K562 (cell line): ENCODE data around the gene TEX54. TPM values are rescaled to one million over a fixed set of nuclear protein-coding genes. Genes with fewer than 3 reads are reported as not detected.

ENCODE experiments used
- ESRRA ChIP-seq: fragments of 450-650 bp; IDR thresholded peaks from 2 replicates; pipeline ENCODE4 v1.6.1; 2014; ENCODE audit warnings: low read depth, mild to moderate bottlenecking, moderate library complexity, borderline replicate concordance
- FOXK2 ChIP-seq, 2 experiments: fragments of 450-650 bp; IDR thresholded peaks in 1 of 2; conservative IDR thresholded peaks in 1 of 2; 2 replicates each; pipeline ENCODE4 v1.6.1; 2016; ENCODE audit warnings: low read depth in 2 of 2, mild to moderate bottlenecking in 1 of 2
- ILF3 ChIP-seq: fragments of 450-650 bp; IDR thresholded peaks from 2 replicates; pipeline ENCODE4 v1.6.1; 2018; ENCODE audit warnings: antibody characterized with exemption, mild to moderate bottlenecking, moderate library complexity, borderline replicate concordance
- MBD1 ChIP-seq: fragments of 250-450 bp; sonication (Bioruptor Pico); IDR thresholded peaks from 2 replicates; pipeline ENCODE4 v1.8.0; 2022; ENCODE audit warnings: inconsistent platforms
- NRF1 ChIP-seq, 2 experiments: fragments of 450-650 bp; IDR thresholded peaks in 1 of 2; conservative IDR thresholded peaks in 1 of 2; 2 replicates each; pipeline ENCODE4 v1.6.1; 2014; ENCODE audit warnings: mild to moderate bottlenecking in 2 of 2
- RHOXF2B ChIP-seq: fragments of 250-450 bp; sonication (Bioruptor Pico); conservative IDR thresholded peaks from 2 replicates; pipeline ENCODE4 v1.5.1; 2021
- RNF2 ChIP-seq: sonication (generic); IDR thresholded peaks from 2 replicates; pipeline ENCODE4 v1.6.1; 2016
- SMARCA4 ChIP-seq: fragments of 450-650 bp; IDR thresholded peaks from 2 replicates; pipeline ENCODE4 v1.6.1; 2016
- TCFL5 ChIP-seq: fragments of 250-450 bp; sonication (Bioruptor Pico); conservative IDR thresholded peaks from 2 replicates; pipeline ENCODE4 v1.6.1; 2021; ENCODE audit warnings: mild to moderate bottlenecking, moderate library complexity, matching md5 sums
- ZNF512 ChIP-seq: IDR thresholded peaks from 2 replicates; pipeline ENCODE4 v1.6.1; 2016; ENCODE audit warnings: missing genetic modification characterization, missing compliant biosample characterization
- polyA plus RNA-seq, 8 experiments: library from polyadenylated mRNA; depleted of rRNA in 4 of 8; stranded (reverse) in 5 of 8; unstranded in 3 of 8; fragments of >200 nt; fragmentation: Nextera tagmentation in 2 of 8; fragmentation: Illumina TruSeq in 1 of 8; extraction: Ambion mirVana in 2 of 8; extraction: Trizol in 1 of 8; gene quantifications; 2 replicates each; pipeline versions ENCODE4 v1.2.1 to v1.2.3, GENCODE V29; 2011 to 2014; ENCODE audit warnings: inconsistent platforms in 1 of 8, missing spikeins in 1 of 8
- total RNA-seq, 7 experiments: library from RNA; depleted of rRNA in 6 of 7; stranded (reverse); fragments of >200 nt in 6 of 7; fragmentation: Illumina TruSeq in 2 of 7; extraction: Trizol in 2 of 7; gene quantifications; 2 replicates each; pipeline versions ENCODE4 v1.2.1 to v1.2.3, GENCODE V29; 2011 to 2021; ENCODE audit warnings: low replicate concordance in 1 of 7
- TF ChIP-seq, protein P1 (sequence below): fragments of 450-650 bp; IDR thresholded peaks from 2 replicates; pipeline ENCODE4 v1.6.1; 2016; ENCODE audit warnings: mild to moderate bottlenecking, moderate library complexity
- TF ChIP-seq, protein P2 (sequence below): IDR thresholded peaks from 2 replicates; pipeline ENCODE4 v1.6.1; 2011; ENCODE audit not compliant: insufficient read length; ENCODE audit errors: extremely low read depth

The TEX54 gene
- total and polyA plus RNA-seq, 9 of the 15 experiments (the other 6 are each of a cell fraction or from before 2014, with no cell fraction given), result not detected

GRCh38 chr11:62880803-62881578, 48.4 kb upstream of the TEX54 start, which contains the start of gene SLC3A2 (continued):
- TF ChIP-seq, protein P1, sequence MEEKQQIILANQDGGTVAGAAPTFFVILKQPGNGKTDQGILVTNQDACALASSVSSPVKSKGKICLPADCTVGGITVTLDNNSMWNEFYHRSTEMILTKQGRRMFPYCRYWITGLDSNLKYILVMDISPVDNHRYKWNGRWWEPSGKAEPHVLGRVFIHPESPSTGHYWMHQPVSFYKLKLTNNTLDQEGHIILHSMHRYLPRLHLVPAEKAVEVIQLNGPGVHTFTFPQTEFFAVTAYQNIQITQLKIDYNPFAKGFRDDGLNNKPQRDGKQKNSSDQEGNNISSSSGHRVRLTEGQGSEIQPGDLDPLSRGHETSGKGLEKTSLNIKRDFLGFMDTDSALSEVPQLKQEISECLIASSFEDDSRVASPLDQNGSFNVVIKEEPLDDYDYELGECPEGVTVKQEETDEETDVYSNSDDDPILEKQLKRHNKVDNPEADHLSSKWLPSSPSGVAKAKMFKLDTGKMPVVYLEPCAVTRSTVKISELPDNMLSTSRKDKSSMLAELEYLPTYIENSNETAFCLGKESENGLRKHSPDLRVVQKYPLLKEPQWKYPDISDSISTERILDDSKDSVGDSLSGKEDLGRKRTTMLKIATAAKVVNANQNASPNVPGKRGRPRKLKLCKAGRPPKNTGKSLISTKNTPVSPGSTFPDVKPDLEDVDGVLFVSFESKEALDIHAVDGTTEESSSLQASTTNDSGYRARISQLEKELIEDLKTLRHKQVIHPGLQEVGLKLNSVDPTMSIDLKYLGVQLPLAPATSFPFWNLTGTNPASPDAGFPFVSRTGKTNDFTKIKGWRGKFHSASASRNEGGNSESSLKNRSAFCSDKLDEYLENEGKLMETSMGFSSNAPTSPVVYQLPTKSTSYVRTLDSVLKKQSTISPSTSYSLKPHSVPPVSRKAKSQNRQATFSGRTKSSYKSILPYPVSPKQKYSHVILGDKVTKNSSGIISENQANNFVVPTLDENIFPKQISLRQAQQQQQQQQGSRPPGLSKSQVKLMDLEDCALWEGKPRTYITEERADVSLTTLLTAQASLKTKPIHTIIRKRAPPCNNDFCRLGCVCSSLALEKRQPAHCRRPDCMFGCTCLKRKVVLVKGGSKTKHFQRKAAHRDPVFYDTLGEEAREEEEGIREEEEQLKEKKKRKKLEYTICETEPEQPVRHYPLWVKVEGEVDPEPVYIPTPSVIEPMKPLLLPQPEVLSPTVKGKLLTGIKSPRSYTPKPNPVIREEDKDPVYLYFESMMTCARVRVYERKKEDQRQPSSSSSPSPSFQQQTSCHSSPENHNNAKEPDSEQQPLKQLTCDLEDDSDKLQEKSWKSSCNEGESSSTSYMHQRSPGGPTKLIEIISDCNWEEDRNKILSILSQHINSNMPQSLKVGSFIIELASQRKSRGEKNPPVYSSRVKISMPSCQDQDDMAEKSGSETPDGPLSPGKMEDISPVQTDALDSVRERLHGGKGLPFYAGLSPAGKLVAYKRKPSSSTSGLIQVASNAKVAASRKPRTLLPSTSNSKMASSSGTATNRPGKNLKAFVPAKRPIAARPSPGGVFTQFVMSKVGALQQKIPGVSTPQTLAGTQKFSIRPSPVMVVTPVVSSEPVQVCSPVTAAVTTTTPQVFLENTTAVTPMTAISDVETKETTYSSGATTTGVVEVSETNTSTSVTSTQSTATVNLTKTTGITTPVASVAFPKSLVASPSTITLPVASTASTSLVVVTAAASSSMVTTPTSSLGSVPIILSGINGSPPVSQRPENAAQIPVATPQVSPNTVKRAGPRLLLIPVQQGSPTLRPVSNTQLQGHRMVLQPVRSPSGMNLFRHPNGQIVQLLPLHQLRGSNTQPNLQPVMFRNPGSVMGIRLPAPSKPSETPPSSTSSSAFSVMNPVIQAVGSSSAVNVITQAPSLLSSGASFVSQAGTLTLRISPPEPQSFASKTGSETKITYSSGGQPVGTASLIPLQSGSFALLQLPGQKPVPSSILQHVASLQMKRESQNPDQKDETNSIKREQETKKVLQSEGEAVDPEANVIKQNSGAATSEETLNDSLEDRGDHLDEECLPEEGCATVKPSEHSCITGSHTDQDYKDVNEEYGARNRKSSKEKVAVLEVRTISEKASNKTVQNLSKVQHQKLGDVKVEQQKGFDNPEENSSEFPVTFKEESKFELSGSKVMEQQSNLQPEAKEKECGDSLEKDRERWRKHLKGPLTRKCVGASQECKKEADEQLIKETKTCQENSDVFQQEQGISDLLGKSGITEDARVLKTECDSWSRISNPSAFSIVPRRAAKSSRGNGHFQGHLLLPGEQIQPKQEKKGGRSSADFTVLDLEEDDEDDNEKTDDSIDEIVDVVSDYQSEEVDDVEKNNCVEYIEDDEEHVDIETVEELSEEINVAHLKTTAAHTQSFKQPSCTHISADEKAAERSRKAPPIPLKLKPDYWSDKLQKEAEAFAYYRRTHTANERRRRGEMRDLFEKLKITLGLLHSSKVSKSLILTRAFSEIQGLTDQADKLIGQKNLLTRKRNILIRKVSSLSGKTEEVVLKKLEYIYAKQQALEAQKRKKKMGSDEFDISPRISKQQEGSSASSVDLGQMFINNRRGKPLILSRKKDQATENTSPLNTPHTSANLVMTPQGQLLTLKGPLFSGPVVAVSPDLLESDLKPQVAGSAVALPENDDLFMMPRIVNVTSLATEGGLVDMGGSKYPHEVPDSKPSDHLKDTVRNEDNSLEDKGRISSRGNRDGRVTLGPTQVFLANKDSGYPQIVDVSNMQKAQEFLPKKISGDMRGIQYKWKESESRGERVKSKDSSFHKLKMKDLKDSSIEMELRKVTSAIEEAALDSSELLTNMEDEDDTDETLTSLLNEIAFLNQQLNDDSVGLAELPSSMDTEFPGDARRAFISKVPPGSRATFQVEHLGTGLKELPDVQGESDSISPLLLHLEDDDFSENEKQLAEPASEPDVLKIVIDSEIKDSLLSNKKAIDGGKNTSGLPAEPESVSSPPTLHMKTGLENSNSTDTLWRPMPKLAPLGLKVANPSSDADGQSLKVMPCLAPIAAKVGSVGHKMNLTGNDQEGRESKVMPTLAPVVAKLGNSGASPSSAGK, result peak; percentile 81
- TF ChIP-seq, protein P2, sequence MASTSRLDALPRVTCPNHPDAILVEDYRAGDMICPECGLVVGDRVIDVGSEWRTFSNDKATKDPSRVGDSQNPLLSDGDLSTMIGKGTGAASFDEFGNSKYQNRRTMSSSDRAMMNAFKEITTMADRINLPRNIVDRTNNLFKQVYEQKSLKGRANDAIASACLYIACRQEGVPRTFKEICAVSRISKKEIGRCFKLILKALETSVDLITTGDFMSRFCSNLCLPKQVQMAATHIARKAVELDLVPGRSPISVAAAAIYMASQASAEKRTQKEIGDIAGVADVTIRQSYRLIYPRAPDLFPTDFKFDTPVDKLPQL, result no peak
- no peak for TF ChIP-seq RHOXF2B (CRISPR knock-in tag)
- TF ChIP-seq NRF1 (conservative IDR thresholded peaks at IDR 0.05 in 1 of 2, IDR thresholded peaks at IDR 0.05 in 1 of 2), result peak; percentile 67 to 71
- TF ChIP-seq MBD1 (CRISPR knock-in tag), result no peak
- TF ChIP-seq RNF2, result peak; percentile 52; the same call in 1 of the 2 replicates
- TF ChIP-seq SMARCA4, result no peak
- no peak for TF ChIP-seq TCFL5 (CRISPR knock-in tag)
- TF ChIP-seq ILF3, result no peak; the same call in 1 of the 2 replicates
- no peak for TF ChIP-seq ZNF512 (tag)
- TF ChIP-seq ESRRA, result peak; percentile 63
- TF ChIP-seq FOXK2 (conservative IDR thresholded peaks at IDR 0.05 in 1 of 2, IDR thresholded peaks at IDR 0.05 in 1 of 2; ENCODE audit: low read depth in 2 of 2), result no peak; a peak in 1 of 4 replicates
